ENCODE data around the gene CSTF2T.

The CSTF2T gene

GRCh38 chr10:51699475-51700227 lies at the start of gene CSTF2T:
Gene CSTF2T, minus strand, starts transcription at chr10:51699595. Its CDS starts 46 bp downstream, at chr10:51699549.
- peak; percentile 13 to 98 (median 88) for DNase-seq

- no peak for DNase-seq
Measured at GRCh38 chr10:51748959-51749358, 49.6 kb upstream of the CSTF2T start.

- DNase-seq: no peak
Measured at GRCh38 chr10:51747216-51747615, 47.8 kb upstream of the CSTF2T start.

GRCh38 chr10:51745397-51745796 lies 46.0 kb upstream of the CSTF2T start:
- no peak for DNase-seq

- DNase-seq: no peak
Measured at GRCh38 chr10:51744235-51745000, 45.0 kb upstream of the CSTF2T start.

GRCh38 chr10:51743146-51743545 lies 43.8 kb upstream of the CSTF2T start:
- no peak for DNase-seq

- DNase-seq: no peak
Measured at GRCh38 chr10:51733057-51733456, 33.7 kb upstream of the CSTF2T start.

GRCh38 chr10:51729822-51730555 lies 30.6 kb upstream of the CSTF2T start:
- no peak for DNase-seq

GRCh38 chr10:51724038-51724437 lies 24.6 kb upstream of the CSTF2T start:
- DNase-seq: no peak

GRCh38 chr10:51718804-51719291 lies 19.5 kb upstream of the CSTF2T start:
- no peak for DNase-seq

GRCh38 chr10:51716981-51717380 lies 17.6 kb upstream of the CSTF2T start:
- DNase-seq: no peak

- peak in 1 of 58 donors; percentile 8 for DNase-seq
Measured at GRCh38 chr10:51711519-51711891, 12.1 kb upstream of the CSTF2T start.

GRCh38 chr10:51709324-51709972 lies 10.1 kb upstream of the CSTF2T start:
- DNase-seq: no peak

GRCh38 chr10:51708609-51709008 lies 9.2 kb upstream of the CSTF2T start:
- no peak for DNase-seq

GRCh38 chr10:51707821-51708424 lies 8.5 kb upstream of the CSTF2T start:
- DNase-seq: no peak

GRCh38 chr10:51707392-51707791 lies 8.0 kb upstream of the CSTF2T start:
- no peak for DNase-seq

GRCh38 chr10:51706225-51706624 lies 6.8 kb upstream of the CSTF2T start:
- peak in 12 of 58 donors; percentile 3 to 46 (median 14) for DNase-seq

- no peak for DNase-seq
Measured at GRCh38 chr10:51705774-51706173, 6.4 kb upstream of the CSTF2T start.

GRCh38 chr10:51700228-51700817 lies 928 bp upstream of the CSTF2T start:
- DNase-seq: peak in 1 of 58 donors; percentile 2

- peak in 3 of 58 donors; percentile 29 to 51 (median 49) for DNase-seq
Measured at GRCh38 chr10:51699145-51699474, 285 bp downstream of the CSTF2T start.

Measured in anterior cingulate cortex (tissue), 58 donors.